D721Med (cell line): ENCODE data around the gene CYB5R3.

Experiments used
- DNase-seq: peaks from one replicate; pipeline ENCODE4 v3.0.0; 2011; ENCODE audit warnings: low spot score; ENCODE audit not compliant: insufficient read length
- FAIRE-seq: peaks from 2 replicates; lab custom pipeline; 2011; peaks lifted over from hg19 to GRCh38; lab: Jason Lieb, UNC
- CTCF ChIP-seq: IDR thresholded peaks from 2 replicates; pipeline ENCODE4 v1.5.1; 2012; ENCODE audit warnings: mild to moderate bottlenecking, control low read depth; ENCODE audit not compliant: insufficient read depth; ENCODE audit errors: missing control alignments

The CYB5R3 gene

DNA sequence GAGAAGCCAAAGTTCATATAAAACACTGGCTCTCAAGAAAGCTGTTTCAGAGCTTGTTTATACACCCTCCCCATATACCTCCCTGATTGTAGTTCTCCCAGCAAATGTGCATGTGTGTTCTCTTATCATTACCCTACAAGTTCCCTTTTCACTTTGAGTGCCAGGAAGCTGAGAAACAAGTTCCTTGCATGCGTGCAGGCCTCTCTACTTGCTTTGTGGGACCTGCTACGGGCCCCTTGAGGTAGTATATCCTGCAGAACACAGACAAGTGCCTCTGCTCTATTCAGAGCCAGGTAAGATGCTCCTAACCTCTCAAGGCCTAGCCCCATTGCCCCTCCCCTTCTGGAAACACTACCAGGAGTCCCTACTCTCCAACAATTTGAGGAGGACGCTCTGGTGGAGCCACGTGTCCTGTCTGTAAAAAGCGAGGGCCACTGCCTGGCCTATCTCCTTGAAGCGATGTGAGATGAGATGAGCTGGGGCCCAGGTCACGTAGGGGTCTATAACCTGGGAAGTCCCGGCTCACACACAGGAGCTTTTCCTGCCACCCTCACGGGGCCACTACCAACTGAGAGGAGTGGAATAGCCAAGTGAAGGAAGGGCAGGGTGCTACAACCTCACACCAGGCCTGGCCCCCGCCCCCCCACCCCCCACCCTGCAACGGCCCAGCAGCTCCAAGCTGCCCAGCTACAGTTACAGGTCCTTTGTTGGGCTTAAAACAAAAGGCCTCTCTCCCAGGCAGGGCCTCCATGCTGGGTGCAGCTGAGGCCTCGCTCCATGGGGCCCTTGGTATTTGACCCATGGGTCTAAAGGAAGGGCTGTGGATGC lies 6.2 kb downstream of the CYB5R3 start:
- no peak for DNase-seq
- TF ChIP-seq CTCF = no peak
- FAIRE-seq = no peak

GRCh38 chr22:42641801-42642413 lies 7.3 kb downstream of the CYB5R3 start:
- TF ChIP-seq CTCF = no peak
- DNase-seq (no peak), FAIRE-seq (no peak)

DNA sequence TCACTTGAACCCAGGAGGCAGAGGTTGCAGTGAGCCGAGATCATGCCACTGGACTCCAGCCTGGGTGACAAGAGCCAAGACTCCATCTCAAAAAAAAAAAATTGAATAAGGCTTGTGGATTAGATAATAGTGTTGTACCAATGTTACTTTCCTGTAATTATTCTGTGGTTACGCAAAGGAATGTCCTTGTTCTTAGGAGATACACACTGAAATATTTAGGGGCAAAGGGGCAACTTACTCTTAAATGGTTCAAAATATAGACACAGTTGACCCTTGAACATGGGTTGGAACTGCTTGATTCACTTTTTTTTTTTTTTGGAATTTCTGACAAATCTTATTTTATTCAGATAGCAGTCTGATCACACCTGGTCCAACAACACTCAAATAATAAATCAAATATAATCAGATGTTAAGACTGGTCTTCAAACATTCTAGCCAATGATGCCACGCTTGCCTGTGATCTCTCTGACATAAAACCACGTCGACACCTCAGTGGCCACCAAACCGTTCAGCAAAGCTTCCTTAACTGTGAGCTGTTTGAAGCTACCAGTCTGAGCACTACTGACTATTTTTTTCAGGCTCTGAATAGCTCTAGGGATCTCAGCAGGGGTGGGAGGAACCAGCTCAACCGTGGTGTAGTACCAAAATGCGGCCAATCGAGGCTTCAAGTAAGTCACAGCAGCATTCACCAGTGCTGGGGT lies 9.5 kb downstream of the CYB5R3 start:
- no peak for TF ChIP-seq CTCF
- no peak for DNase-seq

DNA sequence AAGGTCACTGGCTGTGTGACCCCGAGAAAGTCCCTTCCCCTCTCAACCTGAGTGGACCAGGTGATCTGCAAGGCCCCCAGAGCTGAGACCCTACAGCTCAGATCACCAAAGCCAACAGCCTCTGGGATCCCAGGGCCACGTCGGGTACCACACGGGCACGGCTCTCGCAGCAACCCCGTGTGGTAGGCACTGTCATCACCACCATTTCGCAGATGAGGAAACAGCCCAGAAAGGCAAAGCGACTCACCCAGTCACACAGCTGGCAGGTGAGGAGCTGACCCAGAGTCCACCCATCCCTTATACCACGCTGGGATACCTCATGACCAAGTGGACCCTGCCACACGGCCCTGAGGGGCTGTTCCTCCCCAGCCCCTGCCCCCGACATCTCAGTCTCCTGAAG lies 11.6 kb downstream of the CYB5R3 start:
- FAIRE-seq (no peak), DNase-seq (no peak)
- TF ChIP-seq CTCF = no peak

More for the DNA sequence above, 9.5 kb downstream of the CYB5R3 start:
- no peak for FAIRE-seq

DNA sequence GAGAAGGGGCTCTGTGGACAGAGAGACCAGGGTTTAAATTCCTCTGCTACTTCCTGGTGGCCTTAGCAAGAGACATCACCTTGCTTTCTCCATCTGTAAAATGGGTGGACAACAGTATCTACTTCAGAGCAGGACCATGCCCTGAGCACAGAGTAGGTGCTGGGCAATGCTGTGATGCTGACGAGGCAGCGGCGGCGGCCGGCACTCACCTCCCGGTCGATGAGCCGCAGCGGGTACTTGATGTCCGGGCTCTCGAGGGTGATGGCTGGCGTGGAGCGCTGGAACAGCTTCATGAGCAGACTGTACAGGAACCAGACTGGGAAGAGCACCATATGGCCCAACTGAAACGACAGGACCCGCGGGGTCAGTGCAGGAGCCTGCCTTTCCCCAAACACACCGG lies 12.7 kb downstream of the CYB5R3 start:
- DNase-seq (no peak), FAIRE-seq (no peak)
- TF ChIP-seq CTCF = no peak

DNA sequence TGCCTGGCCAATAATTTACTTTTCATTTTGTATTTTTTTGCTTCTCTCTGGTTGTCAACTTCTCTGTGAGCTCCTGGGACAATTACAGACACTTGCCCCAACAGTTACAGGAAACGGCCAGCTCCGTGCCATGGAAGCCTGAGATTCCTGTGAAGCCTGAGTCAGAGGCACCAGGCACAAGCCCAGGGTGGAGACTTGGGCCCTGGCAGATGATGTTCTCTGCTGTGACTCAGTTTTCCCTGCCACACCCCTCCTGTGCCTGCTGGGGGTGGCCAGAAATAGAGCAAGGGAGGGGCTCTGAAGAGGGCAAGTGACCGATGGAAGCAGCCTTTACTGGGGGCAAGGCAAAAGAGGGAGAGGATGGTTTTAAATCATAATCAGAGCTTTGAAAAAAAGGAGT lies 13.7 kb downstream of the CYB5R3 start:
- no peak for DNase-seq
- FAIRE-seq = no peak
- TF ChIP-seq CTCF = no peak

GRCh38 chr22:42633013-42633412 lies 16.2 kb downstream of the CYB5R3 start:
- no peak for TF ChIP-seq CTCF
- DNase-seq (no peak), FAIRE-seq (no peak)
